ENCODE results near the gene NHLH1. TPM values are rescaled to one million over a fixed set of nuclear protein-coding genes. Genes with fewer than 3 reads are reported as not detected.

Gene NHLH1
- total and polyA plus RNA-seq, 5 experiments from 2014 or later, result 0.38 to 0.47 TPM; not detected in 3

GRCh38 chr1:160399544-160400222 lies 32.8 kb downstream of the NHLH1 start:
- peaks cover 4 to 18% (median 10%) of the 10 kb centered on the region in 5 donors for H3K27me3 Mint-ChIP-seq
- H3K9me3 Mint-ChIP-seq, result no peaks in the 10 kb centered on the region
- peak overlapping the region in 2 of 10 donors; percentile 35 to 49 for H3K27ac Mint-ChIP-seq
- POLR2A ChIA-PET, result no interaction called here
- H3K4me1 Mint-ChIP-seq, result peaks cover 7 to 13% (median 11%) of the 10 kb centered on the region in 4 donors
- no peaks in the 10 kb centered on the region for H3K36me3 Mint-ChIP-seq
- DNase-seq, result no peak
- peak overlapping the region; percentile 41 to 72 (median 60) for H3K4me3 Mint-ChIP-seq
- ATAC-seq, result no peak

DNA sequence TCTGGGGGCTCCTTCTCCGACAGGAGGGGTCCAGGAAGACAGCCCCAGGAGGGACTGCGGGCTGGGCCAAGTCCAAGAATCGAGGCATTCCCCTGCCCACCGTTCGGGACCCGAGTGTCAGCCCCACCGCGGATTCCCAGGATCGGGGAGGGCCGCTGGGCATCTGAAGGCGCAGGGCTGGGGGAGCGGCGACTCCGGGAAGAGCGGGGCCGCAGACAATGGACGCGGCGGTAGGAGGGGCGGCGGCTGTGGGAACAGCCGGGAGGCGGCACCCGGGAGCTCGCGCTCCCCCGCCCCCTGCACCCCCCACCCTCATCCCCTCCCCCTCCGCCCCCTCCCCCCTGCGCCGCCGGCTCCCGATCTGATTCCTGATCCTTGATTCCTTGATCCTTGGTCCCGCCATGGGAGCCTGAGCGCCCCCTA lies 33.4 kb downstream of the NHLH1 start, which contains the start of gene VANGL2:
VANGL2 (plus strand) TSS at position 342 of the 423 bp plus-strand sequence. CDS start 15,274 bp downstream, outside the sequence.
- H3K27ac Mint-ChIP-seq, result peak within 1 kb of the TSS in 7 of 10 donors; percentile 9 to 49 (median 36)

GRCh38 chr1:160400646-160401486 lies 34.0 kb downstream of the NHLH1 start:
- ATAC-seq, result peak; percentile 70 to 73
- H3K4me3 Mint-ChIP-seq, result peak overlapping the region; percentile 65 to 87 (median 82)
- peaks cover 9 to 13% (median 11%) of the 10 kb centered on the region in 4 donors for H3K4me1 Mint-ChIP-seq
- POLR2A ChIA-PET, result interaction anchor here (0.6 to 1.0 kb wide), 2 partner anchors 9 to 420 kb away, joined by 3 read pairs; no protein-coding TSS in a partner anchor
- H3K27me3 Mint-ChIP-seq, result peaks cover 4 to 12% (median 10%) of the 10 kb centered on the region in 5 donors
- H3K36me3 Mint-ChIP-seq, result no peaks in the 10 kb centered on the region
- H3K27ac Mint-ChIP-seq, result peak overlapping the region in 6 of 10 donors; percentile 9 to 44 (median 28)
- peak in 4 of 10 donors; percentile 7 to 22 (median 16) for DNase-seq
- no peaks in the 10 kb centered on the region for H3K9me3 Mint-ChIP-seq

More for the DNA sequence above, 33.4 kb downstream of the NHLH1 start, which contains the start of gene VANGL2:
- POLR2A ChIA-PET, result interaction anchor here (1.0 kb wide), 1 partner anchor 10 kb away, joined by 3 read pairs; no protein-coding TSS in a partner anchor
- H3K27me3 Mint-ChIP-seq, result peaks cover 4 to 17% (median 10%) of the 10 kb centered on the region in 5 donors
- H3K9me3 Mint-ChIP-seq, result no peaks in the 10 kb centered on the region
- H3K4me3 Mint-ChIP-seq, result peak within 1 kb of the TSS; percentile 65 to 87 (median 82)
- ATAC-seq, result peak; percentile 46 to 50
- peak in 8 of 10 donors; percentile 23 to 55 (median 41) for DNase-seq
- no peaks in the 10 kb centered on the region for H3K36me3 Mint-ChIP-seq
- peaks cover 7 to 13% (median 11%) of the 10 kb centered on the region in 4 donors for H3K4me1 Mint-ChIP-seq

- DNase-seq (peak in 1 of 10 donors; percentile 6), ATAC-seq (peak in 1 of 2 donors; percentile 13)
- H3K27me3 Mint-ChIP-seq, result peaks cover 4 to 10% (median 10%) of the 10 kb centered on the region in 5 donors
- peaks cover 9 to 13% (median 11%) of the 10 kb centered on the region in 4 donors for H3K4me1 Mint-ChIP-seq
- H3K9me3 Mint-ChIP-seq, result no peaks in the 10 kb centered on the region
- POLR2A ChIA-PET, result interaction anchor here (0.6 kb wide), 1 partner anchor 421 kb away, joined by 3 read pairs; no protein-coding TSS in a partner anchor
- peak overlapping the region; percentile 65 to 87 (median 82) for H3K4me3 Mint-ChIP-seq
- H3K36me3 Mint-ChIP-seq, result no peaks in the 10 kb centered on the region
- peak overlapping the region in 5 of 10 donors; percentile 9 to 44 (median 36) for H3K27ac Mint-ChIP-seq
Observed at GRCh38 chr1:160401487-160401805, 34.6 kb downstream of the NHLH1 start.

GRCh38 chr1:160402001-160402795 lies 35.3 kb downstream of the NHLH1 start:
- Mint-ChIP-seq H3K36me3 (no peaks in the 10 kb centered on the region), H3K4me3 (peak overlapping the region in 3 of 10 donors; percentile 81 to 83 (median 83)), H3K27ac (no peak overlapping the region), H3K27me3 (peaks cover 4 to 10% (median 10%) of the 10 kb centered on the region in 5 donors), H3K9me3 (no peaks in the 10 kb centered on the region), H3K4me1 (peaks cover 9 to 13% (median 11%) of the 10 kb centered on the region in 4 donors)
- ATAC-seq (no peak), DNase-seq (no peak)
- POLR2A ChIA-PET, result interaction anchor here (0.6 kb wide), 2 partner anchors 71 to 422 kb away, joined by 3 read pairs; no protein-coding TSS in a partner anchor

DNA sequence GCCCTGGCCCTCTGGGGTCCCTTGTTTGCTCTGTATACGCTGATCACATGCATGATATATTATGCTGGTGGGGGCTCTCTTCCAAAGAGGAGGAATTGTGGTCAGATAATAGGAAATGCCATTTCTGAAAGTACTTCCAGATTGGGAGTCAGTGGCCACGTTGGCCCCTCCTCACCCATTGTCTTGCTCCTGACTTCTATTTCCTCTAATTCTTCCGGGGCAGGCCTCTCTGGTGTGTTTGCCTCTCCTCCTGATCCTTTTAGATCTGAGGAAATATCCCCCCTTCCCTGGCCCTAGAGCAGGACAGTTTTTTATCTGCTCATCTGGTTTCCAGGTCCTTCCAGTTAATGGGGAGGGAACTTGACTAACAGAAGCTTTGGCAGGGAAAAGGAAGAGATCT lies 36.4 kb downstream of the NHLH1 start:
- POLR2A ChIA-PET, result no interaction called here
- Mint-ChIP-seq H3K4me3 (no peak overlapping the region), H3K27me3 (peaks cover 4 to 10% (median 10%) of the 10 kb centered on the region in 5 donors)

DNA sequence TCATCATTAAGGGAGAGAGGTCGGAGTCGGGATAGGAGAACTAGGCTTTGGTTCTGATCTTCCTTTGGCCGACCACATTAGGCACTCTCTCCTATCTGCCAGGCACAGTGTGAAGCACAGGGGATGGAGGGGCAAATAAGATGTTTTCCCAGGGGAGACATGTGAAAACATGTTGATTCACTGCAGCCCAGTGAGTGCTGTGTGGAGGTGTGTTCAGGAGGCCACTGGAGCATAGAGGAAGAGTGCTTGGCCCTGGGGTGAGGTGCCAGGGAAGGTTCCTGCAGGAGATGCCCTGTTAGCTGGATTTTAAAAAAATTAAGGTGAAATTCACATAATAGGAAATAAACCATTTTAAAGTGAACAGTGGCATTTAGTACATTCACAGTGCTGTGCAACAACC lies 37.2 kb downstream of the NHLH1 start:
- H3K27me3 Mint-ChIP-seq, result peaks cover 4 to 10% (median 10%) of the 10 kb centered on the region in 5 donors
- no peak overlapping the region for H3K4me3 Mint-ChIP-seq
- DNase-seq, result no peak
- POLR2A ChIA-PET, result no interaction called here
- peak overlapping the region in 1 of 10 donors; percentile 13 for H3K27ac Mint-ChIP-seq
- peaks cover 8 to 13% (median 11%) of the 10 kb centered on the region in 4 donors for H3K4me1 Mint-ChIP-seq
- H3K9me3 Mint-ChIP-seq, result no peaks in the 10 kb centered on the region
- H3K36me3 Mint-ChIP-seq, result no peaks in the 10 kb centered on the region
- no peak for ATAC-seq

More for the DNA sequence above, 36.4 kb downstream of the NHLH1 start:
- Mint-ChIP-seq H3K4me1 (peaks cover 9 to 13% (median 11%) of the 10 kb centered on the region in 4 donors), H3K9me3 (no peaks in the 10 kb centered on the region), H3K36me3 (no peaks in the 10 kb centered on the region), H3K27ac (no peak overlapping the region)
- ATAC-seq (no peak), DNase-seq (no peak)

GRCh38 chr1:160405331-160405877 lies 38.5 kb downstream of the NHLH1 start:
- DNase-seq, result no peak
- no peak for ATAC-seq
- Mint-ChIP-seq H3K4me3 (no peak overlapping the region), H3K9me3 (no peaks in the 10 kb centered on the region), H3K27me3 (peaks cover 4 to 10% (median 10%) of the 10 kb centered on the region in 5 donors), H3K4me1 (peaks cover 7 to 13% (median 11%) of the 10 kb centered on the region in 4 donors), H3K27ac (no peak overlapping the region), H3K36me3 (no peaks in the 10 kb centered on the region)
- POLR2A ChIA-PET, result interaction anchor here (0.5 kb wide), 1 partner anchor 107 kb away, joined by 4 read pairs; no protein-coding TSS in a partner anchor

- DNase-seq, result no peak
- peaks cover 3 to 8% (median 7%) of the 10 kb centered on the region in 5 donors for H3K27me3 Mint-ChIP-seq
Observed at GRCh38 chr1:160406131-160406968, 39.5 kb downstream of the NHLH1 start.

GRCh38 chr1:160407839-160408801 lies 41.2 kb downstream of the NHLH1 start:
- H3K36me3 Mint-ChIP-seq, result no peaks in the 10 kb centered on the region
- no peaks in the 10 kb centered on the region for H3K9me3 Mint-ChIP-seq
- POLR2A ChIA-PET, result no interaction called here

More at GRCh38 chr1:160406131-160406968, 39.5 kb downstream of the NHLH1 start:
- no peaks in the 10 kb centered on the region for H3K9me3 Mint-ChIP-seq
- H3K27ac Mint-ChIP-seq, result peak overlapping the region in 1 of 10 donors; percentile 29
- POLR2A ChIA-PET, result interaction anchor here (0.5 kb wide), 1 partner anchor 108 kb away, joined by 4 read pairs; no protein-coding TSS in a partner anchor
- no peaks in the 10 kb centered on the region for H3K36me3 Mint-ChIP-seq
- H3K4me3 Mint-ChIP-seq, result no peak overlapping the region
- no peak for ATAC-seq
- H3K4me1 Mint-ChIP-seq, result peaks cover 3 to 9% (median 6%) of the 10 kb centered on the region in 4 donors

More at GRCh38 chr1:160407839-160408801, 41.2 kb downstream of the NHLH1 start:
- ATAC-seq (no peak), DNase-seq (no peak)
- H3K27ac Mint-ChIP-seq, result no peak overlapping the region
- H3K4me1 Mint-ChIP-seq, result peaks cover 0 to 5% (median 1%) of the 10 kb centered on the region in 4 donors
- no peak overlapping the region for H3K4me3 Mint-ChIP-seq
- H3K27me3 Mint-ChIP-seq, result no peaks in the 10 kb centered on the region

Measured in naive thymus-derived CD8-positive, alpha-beta T cell (primary cell).